ENCODE results near the gene SDHA.

DNA sequence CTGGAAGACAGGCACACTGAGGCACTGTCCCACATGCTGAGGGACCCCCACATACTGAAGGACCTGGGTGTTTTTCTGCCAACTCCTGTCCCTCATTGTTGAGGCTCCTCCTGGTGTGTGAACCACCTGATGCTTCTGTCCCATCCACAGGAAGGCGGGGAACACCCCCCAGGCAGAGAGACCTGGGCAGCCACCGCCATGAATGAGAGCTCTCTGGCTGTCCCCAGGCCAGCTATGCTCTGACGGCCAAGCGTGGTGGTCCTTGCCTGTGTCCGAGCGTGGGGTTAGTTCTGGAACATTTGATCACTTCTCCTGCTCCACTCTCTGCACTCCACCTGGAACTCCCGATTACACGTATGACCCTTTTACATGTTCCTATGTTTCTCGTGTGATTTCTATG, 38.7 kb upstream of the SDHA start:
- TF ChIP-seq, protein P1, sequence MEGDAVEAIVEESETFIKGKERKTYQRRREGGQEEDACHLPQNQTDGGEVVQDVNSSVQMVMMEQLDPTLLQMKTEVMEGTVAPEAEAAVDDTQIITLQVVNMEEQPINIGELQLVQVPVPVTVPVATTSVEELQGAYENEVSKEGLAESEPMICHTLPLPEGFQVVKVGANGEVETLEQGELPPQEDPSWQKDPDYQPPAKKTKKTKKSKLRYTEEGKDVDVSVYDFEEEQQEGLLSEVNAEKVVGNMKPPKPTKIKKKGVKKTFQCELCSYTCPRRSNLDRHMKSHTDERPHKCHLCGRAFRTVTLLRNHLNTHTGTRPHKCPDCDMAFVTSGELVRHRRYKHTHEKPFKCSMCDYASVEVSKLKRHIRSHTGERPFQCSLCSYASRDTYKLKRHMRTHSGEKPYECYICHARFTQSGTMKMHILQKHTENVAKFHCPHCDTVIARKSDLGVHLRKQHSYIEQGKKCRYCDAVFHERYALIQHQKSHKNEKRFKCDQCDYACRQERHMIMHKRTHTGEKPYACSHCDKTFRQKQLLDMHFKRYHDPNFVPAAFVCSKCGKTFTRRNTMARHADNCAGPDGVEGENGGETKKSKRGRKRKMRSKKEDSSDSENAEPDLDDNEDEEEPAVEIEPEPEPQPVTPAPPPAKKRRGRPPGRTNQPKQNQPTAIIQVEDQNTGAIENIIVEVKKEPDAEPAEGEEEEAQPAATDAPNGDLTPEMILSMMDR (IDR thresholded peaks at IDR 0.05) = no peak
- no peak for TF ChIP-seq POLR2A (IDR thresholded peaks at IDR 0.05)
